Sciatic nerve (tissue), 2 donors: ENCODE data around the gene EXOSC7. TPM values are rescaled to one million over a fixed set of nuclear protein-coding genes. Genes with fewer than 3 reads are reported as not detected.
"Not testable (repeated sequence)": the region's sequence is repeated elsewhere in the genome, so short reads cannot be mapped to it uniquely, and the experiment has no call there.

Experiments
- ATAC-seq: fragments of 200-7000 bp; cut with Tn5 transposase; one replicate; pipeline ENCODE4 v1.9.1; 2020; ENCODE audit warnings: mild to moderate bottlenecking, moderate library complexity
- DNase-seq: peaks from one replicate; pipeline ENCODE4 v3.0.0-alpha.2; 2020; ENCODE audit warnings: low spot score
- intact Hi-C: fragments of 100-400 bp; cut with DNase I; formaldehyde crosslinking; loops from one replicate; pipeline ENCODE4 v1.14.2; 2022
- total RNA-seq: library from RNA; stranded (reverse); fragmentation: NEBNext Ultra II Directional; extraction: Animal tissue kit (Norgen Biotek cat#: 25700); gene quantifications from one replicate; pipeline ENCODE4 v1.2.1, GENCODE V29; 2021
- donor health status: DM: no; HTN: no; CAD: no.
- donor health status: DM: no; HTN: no; CAD: no.

EXOSC7 gene
- total RNA-seq, 1 donor from 2014 or later, result 36.9 TPM

- no peak for ATAC-seq
- intact Hi-C loops, result no loop called here
- DNase-seq, result no peak
These were observed 15.5 kb upstream of the EXOSC7 start for GRCh38 chr3:44960387-44961026.

- intact Hi-C loops, result no loop called here
- DNase-seq, result no peak
- no peak for ATAC-seq
These were observed 14.2 kb upstream of the EXOSC7 start for GRCh38 chr3:44961888-44962287.

- intact Hi-C loops, result no loop called here
- ATAC-seq, result no peak
- DNase-seq, result no peak
These were observed 13.2 kb upstream of the EXOSC7 start for GRCh38 chr3:44962621-44963393.

- ATAC-seq (no peak), DNase-seq (no peak)
- intact Hi-C loops, result no loop called here
These were observed 12.3 kb upstream of the EXOSC7 start for GRCh38 chr3:44963571-44964325.

GRCh38 chr3:44965165-44965564 lies 10.9 kb upstream of the EXOSC7 start:
- intact Hi-C loops, result no loop called here
- ATAC-seq (no peak), DNase-seq (no peak)

GRCh38 chr3:44966795-44967278 lies 9.2 kb upstream of the EXOSC7 start:
- intact Hi-C loops, result no loop called here
- ATAC-seq (no peak), DNase-seq (no peak)

- no peak for ATAC-seq
- intact Hi-C loops, result no loop called here
- no peak for DNase-seq
These were observed 7.6 kb upstream of the EXOSC7 start for GRCh38 chr3:44968447-44968858.

- intact Hi-C loops, result no loop called here
- ATAC-seq (no peak), DNase-seq (no peak)
These were observed 6.8 kb upstream of the EXOSC7 start for GRCh38 chr3:44969154-44969827.

GRCh38 chr3:44969828-44970179 lies 6.2 kb upstream of the EXOSC7 start:
- no peak for DNase-seq
- ATAC-seq, result no peak
- intact Hi-C loops, result no loop called here

- no peak for ATAC-seq
- no peak for DNase-seq
- intact Hi-C loops, result no loop called here
These were observed 5.0 kb upstream of the EXOSC7 start for GRCh38 chr3:44970926-44971490.

GRCh38 chr3:44974416-44974815 lies 1.6 kb upstream of the EXOSC7 start:
- ATAC-seq, result no peak
- intact Hi-C loops, result no loop called here

GRCh38 chr3:44981220-44981619 lies 5.2 kb downstream of the EXOSC7 start:
- ATAC-seq (no peak), DNase-seq (no peak)
- intact Hi-C loops, result no loop called here

More at GRCh38 chr3:44974416-44974815, 1.6 kb upstream of the EXOSC7 start:
- no peak for DNase-seq

GRCh38 chr3:44981751-44982150 lies 5.7 kb downstream of the EXOSC7 start:
- DNase-seq, result no peak
- ATAC-seq, result no peak
- intact Hi-C loops, result no loop called here

- intact Hi-C loops, result no loop called here
- ATAC-seq, result no peak
- DNase-seq, result no peak
These were observed 6.8 kb downstream of the EXOSC7 start for GRCh38 chr3:44982817-44983216.

GRCh38 chr3:44983484-44983941 lies 7.5 kb downstream of the EXOSC7 start:
- no peak for ATAC-seq
- no peak for DNase-seq
- intact Hi-C loops, result no loop called here

GRCh38 chr3:44984335-44984734 lies 8.3 kb downstream of the EXOSC7 start:
- no peak for ATAC-seq
- intact Hi-C loops, result no loop called here
- no peak for DNase-seq

GRCh38 chr3:44986330-44986729 lies 10.3 kb downstream of the EXOSC7 start:
- ATAC-seq, DNase-seq, intact Hi-C loops: not testable (repeated sequence)

- intact Hi-C loops, result no loop called here
- DNase-seq (no peak), ATAC-seq (no peak)
These were observed 11.3 kb downstream of the EXOSC7 start for GRCh38 chr3:44987332-44987731.

- DNase-seq (no peak), ATAC-seq (no peak)
- intact Hi-C loops, result no loop called here
These were observed 12.0 kb downstream of the EXOSC7 start for GRCh38 chr3:44988073-44988472.
